Stomach (tissue), 9 donors: ENCODE results near the gene PPP1R9A. TPM values are rescaled to one million over a fixed set of nuclear protein-coding genes. Genes with fewer than 3 reads are reported as not detected.

ENCODE experiments used
- DNase-seq, 2 donors: peaks; one replicate each; pipeline versions ENCODE4 v3.0.0 to v3.0.0-alpha.2; 2013 to 2019
- H3K27ac ChIP-seq, 5 donors: fragments of 200-600 bp in 4 of 5; sonication (generic) in 4 of 5; one replicate each; pipeline ENCODE4 v1.5.1; 2013 to 2019; ENCODE audit warnings: mild to moderate bottlenecking in 1 of 5, moderate library complexity in 1 of 5
- H3K27me3 ChIP-seq, 3 donors: fragments of 200-600 bp; sonication (generic); one replicate each; pipeline ENCODE4 v1.5.1; 2017 to 2019; ENCODE audit warnings: mixed run types in 1 of 3
- H3K36me3 ChIP-seq, 4 donors: fragments of 200-600 bp; sonication (generic); 1 replicate in 3 of 4; 2 replicates in 1 of 4; pipeline ENCODE4 v1.5.1; 2016 to 2019
- H3K4me1 ChIP-seq, 4 donors: fragments of 200-600 bp; sonication (generic); one replicate each; pipeline ENCODE4 v1.5.1; 2016 to 2019
- H3K4me3 ChIP-seq, 4 donors: fragments of 200-600 bp; sonication (generic) in 3 of 4; one replicate each; pipeline ENCODE4 v1.5.1; 2016 to 2019; ENCODE audit warnings: mild to moderate bottlenecking in 1 of 4
- H3K9me3 ChIP-seq, 4 donors: fragments of 200-600 bp; sonication (generic); one replicate each; pipeline ENCODE4 v1.5.1; 2016 to 2019
- EP300 ChIP-seq: sonication (generic); formaldehyde crosslinking; IDR thresholded peaks from one replicate; pipeline ENCODE4 v1.6.1; 2017; ENCODE audit warnings: antibody characterized with exemption
- POLR2A ChIP-seq, 4 donors: fragments of 450-650 bp; IDR thresholded peaks; one replicate each; pipeline ENCODE4 v1.6.1; 2016; ENCODE audit warnings: antibody characterized with exemption in 4 of 4, control low read depth in 2 of 4, mild to moderate bottlenecking in 1 of 4, moderate library complexity in 1 of 4
- POLR2AphosphoS5 ChIP-seq, 3 donors: sonication (generic); formaldehyde crosslinking; IDR thresholded peaks; one replicate each; pipeline ENCODE4 v1.6.1; 2016; ENCODE audit warnings: antibody characterized with exemption in 3 of 3
- WGBS, 5 donors: extraction: QIAGEN DNeasy Blood & Tissue Kit in 3 of 5; methylation state at CpG; one replicate each; pipeline versions ENCODE4 v1.1.5 to v1.1.7; 2013 to 2018; 5-methylcytosine and 5-hydroxymethylcytosine counted together
- intact Hi-C: fragments of 100-400 bp; cut with DNase I; formaldehyde crosslinking; loops from one replicate; pipeline ENCODE4 v1.15.1; 2023; ENCODE audit warnings: low total_unique reads
- polyA plus RNA-seq, 3 donors: library from polyadenylated mRNA; stranded (reverse); fragments of 200-250 nt; gene quantifications; one replicate each; pipeline ENCODE4 v1.2.3, GENCODE V29; 2013
- total RNA-seq, 5 donors: library from RNA; depleted of rRNA; stranded (reverse); fragments of >200 nt; gene quantifications; one replicate each; pipeline versions ENCODE4 v1.1.0 to v1.2.3, GENCODE V29; 2014 to 2016
- TF ChIP-seq, protein P1 (sequence below), 7 experiments: fragments of 450-650 bp in 4 of 7; fragments of 200-600 bp in 3 of 7; sonication (generic) in 3 of 7; IDR thresholded peaks; one replicate each; pipeline ENCODE4 v1.5.1; 2016 to 2019; ENCODE audit warnings: antibody characterized with exemption in 7 of 7, control low read depth in 2 of 7, mild to moderate bottlenecking in 1 of 7
- donor health status: healthy with polysubstance abuse.
- donor health status: Bipolar disorder and iron deficiency.
- donor health status: healthy.

The PPP1R9A gene
- total and polyA plus RNA-seq, 8 donors, result 1.4 to 37.1 (median 12.5) TPM

DNA sequence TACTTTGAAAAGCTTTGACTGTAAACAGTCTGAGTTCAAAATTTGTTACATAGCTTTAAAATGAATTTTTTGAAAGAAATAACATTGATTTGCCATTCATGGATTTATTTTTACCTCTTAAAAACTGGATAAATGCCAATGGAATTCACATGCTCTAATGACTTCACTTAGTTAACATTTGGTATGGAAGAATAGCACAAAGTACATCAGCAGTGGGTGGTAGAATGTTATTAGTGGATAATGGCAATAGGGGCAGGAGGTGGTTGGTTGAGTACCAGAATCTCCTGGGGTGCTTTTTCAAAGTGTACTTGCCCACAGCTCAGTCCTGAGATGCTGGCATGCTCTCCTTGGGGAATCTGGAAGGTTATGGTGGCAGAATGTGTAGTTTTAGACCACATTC, 4.7 kb downstream of the PPP1R9A start:
- intact Hi-C loops, result no loop called here
- peaks cover 0 to 17% (median 0%) of the 10 kb centered on the region in 3 donors for H3K27me3 ChIP-seq
- no peak overlapping the region for H3K4me3 ChIP-seq
- DNase-seq, result no peak
- no peaks in the 10 kb centered on the region for H3K9me3 ChIP-seq
- H3K36me3 ChIP-seq, result no peaks in the 10 kb centered on the region
- H3K4me1 ChIP-seq, result peaks cover 4 to 43% (median 22%) of the 10 kb centered on the region in 4 donors
- H3K27ac ChIP-seq, result no peak overlapping the region
- TF ChIP-seq EP300 (no peak), POLR2AphosphoS5 (IDR thresholded peaks at IDR 0.05) (no peak), POLR2A (IDR thresholded peaks at IDR 0.05) (no peak)
- TF ChIP-seq, protein P1, sequence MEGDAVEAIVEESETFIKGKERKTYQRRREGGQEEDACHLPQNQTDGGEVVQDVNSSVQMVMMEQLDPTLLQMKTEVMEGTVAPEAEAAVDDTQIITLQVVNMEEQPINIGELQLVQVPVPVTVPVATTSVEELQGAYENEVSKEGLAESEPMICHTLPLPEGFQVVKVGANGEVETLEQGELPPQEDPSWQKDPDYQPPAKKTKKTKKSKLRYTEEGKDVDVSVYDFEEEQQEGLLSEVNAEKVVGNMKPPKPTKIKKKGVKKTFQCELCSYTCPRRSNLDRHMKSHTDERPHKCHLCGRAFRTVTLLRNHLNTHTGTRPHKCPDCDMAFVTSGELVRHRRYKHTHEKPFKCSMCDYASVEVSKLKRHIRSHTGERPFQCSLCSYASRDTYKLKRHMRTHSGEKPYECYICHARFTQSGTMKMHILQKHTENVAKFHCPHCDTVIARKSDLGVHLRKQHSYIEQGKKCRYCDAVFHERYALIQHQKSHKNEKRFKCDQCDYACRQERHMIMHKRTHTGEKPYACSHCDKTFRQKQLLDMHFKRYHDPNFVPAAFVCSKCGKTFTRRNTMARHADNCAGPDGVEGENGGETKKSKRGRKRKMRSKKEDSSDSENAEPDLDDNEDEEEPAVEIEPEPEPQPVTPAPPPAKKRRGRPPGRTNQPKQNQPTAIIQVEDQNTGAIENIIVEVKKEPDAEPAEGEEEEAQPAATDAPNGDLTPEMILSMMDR (IDR thresholded peaks at IDR 0.05), result no peak

DNA sequence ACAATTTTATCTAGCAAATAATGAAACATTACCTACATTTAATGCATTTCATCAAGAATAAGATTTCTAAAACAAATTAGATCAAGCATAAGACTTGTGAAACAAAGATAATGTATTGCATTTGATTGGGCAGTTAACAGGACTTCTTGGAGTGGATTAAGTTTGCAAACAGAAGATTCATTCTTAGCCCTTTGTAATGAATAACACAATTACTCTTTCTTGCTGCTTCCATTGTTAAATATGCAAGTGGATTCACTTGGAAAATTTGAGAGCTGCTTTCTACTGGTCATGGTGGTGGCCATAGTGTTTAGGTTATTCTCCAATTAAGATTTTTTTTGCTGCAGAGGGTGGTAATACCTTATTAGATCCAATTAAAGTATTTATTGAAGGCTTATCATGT, 6.0 kb downstream of the PPP1R9A start:
- H3K36me3 ChIP-seq, result no peaks in the 10 kb centered on the region
- H3K4me3 ChIP-seq, result no peak overlapping the region
- intact Hi-C loops, result no loop called here
- H3K9me3 ChIP-seq, result no peaks in the 10 kb centered on the region
- peaks cover 0 to 39% (median 20%) of the 10 kb centered on the region in 4 donors for H3K4me1 ChIP-seq
- DNase-seq, result no peak
- TF ChIP-seq EP300 (no peak), POLR2AphosphoS5 (IDR thresholded peaks at IDR 0.05) (no peak), POLR2A (IDR thresholded peaks at IDR 0.05) (no peak)
- TF ChIP-seq, protein P1 (IDR thresholded peaks at IDR 0.05), result no peak
- H3K27me3 ChIP-seq, result peaks cover 0 to 9% (median 0%) of the 10 kb centered on the region in 3 donors
- H3K27ac ChIP-seq, result no peak overlapping the region

DNA sequence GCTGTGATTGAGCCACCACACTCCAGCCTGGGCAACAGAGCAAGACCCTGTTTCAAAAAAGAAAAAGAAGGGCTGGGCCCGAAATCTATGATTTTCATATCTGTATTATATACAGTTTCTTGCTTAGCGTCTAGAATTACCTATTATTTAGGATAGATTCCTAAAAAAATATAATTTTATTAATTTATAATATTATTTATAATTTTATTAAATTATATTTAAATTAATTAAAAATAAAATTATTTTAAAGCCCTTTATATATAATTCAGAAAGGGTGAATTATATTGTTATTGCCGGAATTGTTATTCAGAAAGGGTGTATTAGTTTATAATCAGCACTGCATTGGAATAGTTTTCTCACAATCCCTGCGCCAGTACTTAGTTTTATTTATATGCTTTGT, 14.5 kb downstream of the PPP1R9A start:
- TF ChIP-seq POLR2A (IDR thresholded peaks at IDR 0.05) (no peak), POLR2AphosphoS5 (IDR thresholded peaks at IDR 0.05) (no peak), EP300 (no peak)
- TF ChIP-seq, protein P1 (IDR thresholded peaks at IDR 0.05), result no peak
- Histone ChIP-seq H3K27ac (no peak overlapping the region), H3K9me3 (no peaks in the 10 kb centered on the region), H3K27me3 (no peaks in the 10 kb centered on the region), H3K36me3 (no peaks in the 10 kb centered on the region), H3K4me3 (no peak overlapping the region), H3K4me1 (no peaks in the 10 kb centered on the region)
- no peak for DNase-seq
- WGBS, 5 donors, result 68 to 98% (median 88%) methylated on average over 4 of the region's 4 CpGs
- intact Hi-C loops, result no loop called here

DNA sequence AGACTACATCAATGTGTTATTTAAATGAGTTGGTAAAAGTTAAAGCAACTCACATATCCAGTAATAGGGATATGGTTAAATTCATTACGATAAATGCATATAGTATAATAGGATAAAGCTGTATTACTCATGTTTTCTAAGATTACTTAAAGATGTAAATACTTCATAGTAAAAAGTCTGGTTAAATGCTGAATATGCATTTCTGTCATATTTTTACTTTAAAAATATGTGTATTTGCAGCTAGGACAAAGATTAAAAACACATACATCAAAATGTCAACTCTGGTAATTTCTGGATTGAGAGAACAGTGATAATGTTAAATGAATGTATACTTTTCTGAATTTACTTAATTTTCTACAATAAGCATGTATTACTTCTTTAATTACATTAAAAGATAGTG, 15.1 kb downstream of the PPP1R9A start:
- TF ChIP-seq EP300, result no peak
- TF ChIP-seq POLR2A (IDR thresholded peaks at IDR 0.05), result no peak
- TF ChIP-seq, protein P1 (IDR thresholded peaks at IDR 0.05), result no peak
- TF ChIP-seq POLR2AphosphoS5 (IDR thresholded peaks at IDR 0.05), result no peak
- intact Hi-C loops, result no loop called here
- Histone ChIP-seq H3K4me1 (no peaks in the 10 kb centered on the region), H3K27me3 (no peaks in the 10 kb centered on the region), H3K36me3 (no peaks in the 10 kb centered on the region), H3K27ac (no peak overlapping the region), H3K4me3 (no peak overlapping the region), H3K9me3 (no peaks in the 10 kb centered on the region)
- WGBS, 5 donors, result 90 to 100% (median 96%) methylated on average over 1 of the region's 1 CpG
- no peak for DNase-seq
